Hepatocyte (in vitro differentiated cells): ENCODE data around the gene TUBAL3. TPM values are rescaled to one million over a fixed set of nuclear protein-coding genes. Genes with fewer than 3 reads are reported as not detected.

Source experiments
- DNase-seq: peaks from one replicate; pipeline ENCODE4 v3.0.0-alpha.2; 2016; ENCODE audit warnings: low spot score
- H2AFZ ChIP-seq: fragments of 200-600 bp; sonication (generic); 2 replicates; pipeline ENCODE4 v1.6.0; 2016; ENCODE audit warnings: antibody characterized with exemption, mild to moderate bottlenecking
- H3K27ac ChIP-seq: fragments of 200-600 bp; sonication (generic); 2 replicates; pipeline ENCODE4 v1.5.1; 2016; ENCODE audit warnings: mild to moderate bottlenecking
- H3K27me3 ChIP-seq: fragments of 200-600 bp; sonication (generic); 2 replicates; pipeline ENCODE4 v1.6.1; 2016
- H3K36me3 ChIP-seq: fragments of 200-600 bp; sonication (generic); replicated peaks from 2 replicates; pipeline ENCODE4 v1.5.1; 2016; ENCODE audit warnings: low read depth; ENCODE audit not compliant: insufficient read depth
- H3K4me1 ChIP-seq: fragments of 200-600 bp; sonication (generic); 2 replicates; pipeline ENCODE4 v1.5.1; 2016; ENCODE audit warnings: mild to moderate bottlenecking, moderate library complexity; ENCODE audit not compliant: insufficient read depth
- H3K4me2 ChIP-seq: fragments of 200-600 bp; sonication (generic); 2 replicates; pipeline ENCODE4 v1.6.0; 2016
- H3K4me3 ChIP-seq: fragments of 200-600 bp; sonication (generic); 2 replicates; pipeline ENCODE4 v1.5.1; 2016; ENCODE audit warnings: mild to moderate bottlenecking
- H3K79me2 ChIP-seq: fragments of 200-600 bp; sonication (generic); 2 replicates; pipeline ENCODE4 v1.6.0; 2017; ENCODE audit warnings: mild to moderate bottlenecking
- H3K9me2 ChIP-seq: fragments of 200-600 bp; sonication (generic); replicated peaks from 2 replicates; pipeline ENCODE4 v1.6.0; 2017; ENCODE audit warnings: mild to moderate bottlenecking; ENCODE audit not compliant: insufficient read depth
- H3K9me3 ChIP-seq: fragments of 200-600 bp; sonication (generic); 2 replicates; pipeline ENCODE4 v1.5.1; 2016; ENCODE audit warnings: low read depth, mild to moderate bottlenecking
- H4K20me1 ChIP-seq: fragments of 200-600 bp; sonication (generic); 2 replicates; pipeline ENCODE4 v1.6.0; 2016; ENCODE audit warnings: mild to moderate bottlenecking; ENCODE audit not compliant: insufficient read depth, poor library complexity, severe bottlenecking
- EZH2 ChIP-seq: fragments of 200-600 bp; sonication (generic); IDR thresholded peaks from 2 replicates; pipeline ENCODE4 v1.6.1; 2016; ENCODE audit warnings: antibody characterized with exemption, mild to moderate bottlenecking, borderline replicate concordance
- EZH2phosphoT487 ChIP-seq: fragments of 200-600 bp; sonication (generic); IDR thresholded peaks from one replicate; pipeline ENCODE4 v1.6.1; 2018; ENCODE audit warnings: antibody characterized with exemption, mild to moderate bottlenecking, low read depth, moderate library complexity; ENCODE audit not compliant: unreplicated experiment, severe bottlenecking
- WGBS: methylation state at CpG from one replicate; pipeline ENCODE4 v1.1.6; 2016; ENCODE audit warnings: low lambda C conversion rate; ENCODE audit errors: missing lambda C conversion rate; 5-methylcytosine and 5-hydroxymethylcytosine counted together
- polyA plus RNA-seq: library from polyadenylated mRNA; unstranded; fragments of >200 nt; fragmentation: Nextera tagmentation; extraction: Ambion mirVana; gene quantifications from 2 replicates; pipeline ENCODE4 v1.2.1, GENCODE V29; 2016
- total RNA-seq: library from RNA; depleted of rRNA; stranded (reverse); fragments of >200 nt; gene quantifications from 2 replicates; pipeline ENCODE4 v1.2.3, GENCODE V29; 2014
- TF ChIP-seq, protein P1 (sequence below): fragments of 200-600 bp; sonication (generic); IDR thresholded peaks from 2 replicates; pipeline ENCODE4 v1.5.1; 2016; ENCODE audit warnings: antibody characterized with exemption, mild to moderate bottlenecking; ENCODE audit not compliant: poor library complexity

TUBAL3 gene
- total and polyA plus RNA-seq, 2 experiments from 2014 or later: 0.58 to 1.7 TPM

DNA sequence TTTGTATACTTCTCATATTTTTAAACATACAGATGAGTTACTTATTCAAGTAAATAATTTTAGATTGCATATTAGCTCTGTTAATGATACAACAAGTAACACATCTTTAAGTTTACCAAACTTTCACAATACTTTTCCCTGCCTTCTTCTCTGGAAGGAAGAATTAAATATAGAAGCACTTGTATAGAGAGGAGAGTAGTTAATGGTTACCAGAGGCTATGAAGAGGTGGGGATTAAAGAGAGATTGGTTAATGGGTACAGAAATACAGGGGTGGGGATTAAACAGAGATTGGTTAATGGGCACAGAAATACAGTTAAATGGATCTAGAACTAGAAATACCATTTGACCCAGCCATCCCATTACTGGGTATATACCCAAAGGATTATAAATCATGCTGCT is 59.9 kb downstream of the TUBAL3 start:
- no peaks in the 10 kb centered on the region for H4K20me1 ChIP-seq
- no peak overlapping the region for H3K4me3 ChIP-seq
- TF ChIP-seq EZH2phosphoT487 (no peak), EZH2 (no peak)
- TF ChIP-seq, protein P1, sequence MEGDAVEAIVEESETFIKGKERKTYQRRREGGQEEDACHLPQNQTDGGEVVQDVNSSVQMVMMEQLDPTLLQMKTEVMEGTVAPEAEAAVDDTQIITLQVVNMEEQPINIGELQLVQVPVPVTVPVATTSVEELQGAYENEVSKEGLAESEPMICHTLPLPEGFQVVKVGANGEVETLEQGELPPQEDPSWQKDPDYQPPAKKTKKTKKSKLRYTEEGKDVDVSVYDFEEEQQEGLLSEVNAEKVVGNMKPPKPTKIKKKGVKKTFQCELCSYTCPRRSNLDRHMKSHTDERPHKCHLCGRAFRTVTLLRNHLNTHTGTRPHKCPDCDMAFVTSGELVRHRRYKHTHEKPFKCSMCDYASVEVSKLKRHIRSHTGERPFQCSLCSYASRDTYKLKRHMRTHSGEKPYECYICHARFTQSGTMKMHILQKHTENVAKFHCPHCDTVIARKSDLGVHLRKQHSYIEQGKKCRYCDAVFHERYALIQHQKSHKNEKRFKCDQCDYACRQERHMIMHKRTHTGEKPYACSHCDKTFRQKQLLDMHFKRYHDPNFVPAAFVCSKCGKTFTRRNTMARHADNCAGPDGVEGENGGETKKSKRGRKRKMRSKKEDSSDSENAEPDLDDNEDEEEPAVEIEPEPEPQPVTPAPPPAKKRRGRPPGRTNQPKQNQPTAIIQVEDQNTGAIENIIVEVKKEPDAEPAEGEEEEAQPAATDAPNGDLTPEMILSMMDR: no peak
- no peaks in the 10 kb centered on the region for H3K36me3 ChIP-seq
- no peaks in the 10 kb centered on the region for H3K9me2 ChIP-seq
- H3K79me2 ChIP-seq: no peaks in the 10 kb centered on the region
- no peaks in the 10 kb centered on the region for H3K9me3 ChIP-seq
- H3K27me3 ChIP-seq: no peaks in the 10 kb centered on the region
- H3K4me2 ChIP-seq: no peak overlapping the region
- H2AFZ ChIP-seq: no peak overlapping the region
- no peak for DNase-seq
- H3K27ac ChIP-seq: no peak overlapping the region
- no peaks in the 10 kb centered on the region for H3K4me1 ChIP-seq

DNA sequence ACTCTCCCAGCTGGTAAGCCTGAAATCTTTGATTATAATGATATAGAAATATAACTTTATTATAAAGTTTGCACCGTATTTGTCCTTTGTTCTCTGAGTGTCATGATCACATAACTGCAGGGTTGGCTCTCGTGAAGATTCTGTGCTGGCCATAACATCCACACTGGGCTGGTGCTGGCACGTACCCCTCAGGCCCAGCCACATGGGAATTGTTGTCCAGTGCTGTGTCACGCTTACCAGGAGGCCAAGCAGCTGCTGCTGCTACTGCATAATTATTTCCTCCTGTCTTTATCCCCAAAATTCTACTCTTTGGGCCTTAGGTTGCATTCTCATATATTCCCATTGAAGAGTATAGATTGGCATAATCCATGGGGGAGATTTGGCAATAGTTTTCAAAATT is 60.6 kb downstream of the TUBAL3 start:
- Histone ChIP-seq H3K79me2 (no peaks in the 10 kb centered on the region), H3K4me3 (no peak overlapping the region), H2AFZ (no peak overlapping the region), H3K36me3 (no peaks in the 10 kb centered on the region), H3K9me3 (no peaks in the 10 kb centered on the region), H4K20me1 (no peaks in the 10 kb centered on the region), H3K4me2 (no peak overlapping the region), H3K27ac (no peak overlapping the region), H3K27me3 (no peaks in the 10 kb centered on the region), H3K9me2 (no peaks in the 10 kb centered on the region), H3K4me1 (no peaks in the 10 kb centered on the region)
- 91% methylated on average over 4 of the region's 4 CpGs for WGBS
- DNase-seq: no peak
- TF ChIP-seq, protein P1: no peak
- TF ChIP-seq EZH2phosphoT487 (no peak), EZH2 (no peak)

DNA sequence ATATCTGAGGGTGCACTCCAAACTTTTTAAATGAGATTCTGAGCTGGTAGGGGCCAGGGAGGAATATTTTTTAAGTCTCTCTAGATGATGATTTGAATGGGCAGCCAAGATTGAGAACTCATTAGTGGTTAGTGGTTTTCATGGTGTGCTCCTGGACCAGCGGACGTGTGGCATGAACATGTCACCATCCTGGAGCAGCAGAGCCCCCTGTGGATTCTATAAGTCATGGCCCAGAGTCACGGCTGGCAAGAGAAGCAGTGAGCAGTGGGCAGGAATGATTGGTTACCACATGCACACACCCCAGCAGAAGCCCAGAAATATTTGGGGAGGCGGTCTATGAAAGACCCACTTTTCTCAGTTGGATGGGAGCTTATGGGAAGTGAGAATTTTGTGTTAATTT is 61.1 kb downstream of the TUBAL3 start:
- Histone ChIP-seq H3K27ac (no peak overlapping the region), H3K4me2 (no peak overlapping the region), H3K4me1 (no peaks in the 10 kb centered on the region), H3K27me3 (no peaks in the 10 kb centered on the region), H3K9me3 (no peaks in the 10 kb centered on the region), H2AFZ (no peak overlapping the region), H3K9me2 (no peaks in the 10 kb centered on the region), H3K36me3 (no peaks in the 10 kb centered on the region), H3K4me3 (no peak overlapping the region), H4K20me1 (no peaks in the 10 kb centered on the region), H3K79me2 (no peaks in the 10 kb centered on the region)
- 73% methylated on average over 4 of the region's 4 CpGs for WGBS
- TF ChIP-seq EZH2phosphoT487: no peak
- TF ChIP-seq, protein P1: no peak
- no peak for TF ChIP-seq EZH2
- no peak for DNase-seq

Other genes starting within 250 kb of the TUBAL3 start
- not detected in 2 replicates for gene AKR1C8, start 219.7 kb downstream of the TUBAL3 start, total RNA-seq
- 0.19 TPM in 1 of 2 replicates, not detected in the other for gene AKR1C8, start 219.7 kb downstream of the TUBAL3 start, polyA plus RNA-seq
- 1.5 and 1.7 TPM in 2 replicates for gene AKR1C4, start 208.0 kb downstream of the TUBAL3 start, total RNA-seq
- 0.40 and 0.52 TPM in 2 replicates for gene AKR1C4, start 208.0 kb downstream of the TUBAL3 start, polyA plus RNA-seq
- gene UCN3, start 39.9 kb downstream of the TUBAL3 start, total RNA-seq: not detected in 2 replicates
- not detected in 2 replicates for gene UCN3, start 39.9 kb downstream of the TUBAL3 start, polyA plus RNA-seq
- 96.4 and 99.8 TPM in 2 replicates for gene NET1, start 7.7 kb upstream of the TUBAL3 start, total RNA-seq
- 62.5 and 67.7 TPM in 2 replicates for gene NET1, start 7.7 kb upstream of the TUBAL3 start, polyA plus RNA-seq
- not detected in 2 replicates for gene CALML5, start 94.7 kb upstream of the TUBAL3 start, total RNA-seq
- gene CALML5, start 94.7 kb upstream of the TUBAL3 start, polyA plus RNA-seq: not detected in 2 replicates
- not detected in 2 replicates for gene CALML3, start 120.1 kb upstream of the TUBAL3 start, total RNA-seq
- not detected in 2 replicates for gene CALML3, start 120.1 kb upstream of the TUBAL3 start, polyA plus RNA-seq